Activated effector memory CD4-positive, alpha-beta T cell treated with anti-CD3 and anti-CD28 coated beads, Interleukin-2, amount 50 U/mL, for 16 hours (primary cell): ENCODE measurements around the gene TATDN2.

ENCODE experiments used
- DNase-seq: peaks from one replicate; pipeline ENCODE4 v3.0.0-alpha.2; 2020

TATDN2 gene

GRCh38 chr3:10238345-10239183 lies 9.7 kb upstream of the TATDN2 start:
- peak; percentile 73 for DNase-seq

DNA sequence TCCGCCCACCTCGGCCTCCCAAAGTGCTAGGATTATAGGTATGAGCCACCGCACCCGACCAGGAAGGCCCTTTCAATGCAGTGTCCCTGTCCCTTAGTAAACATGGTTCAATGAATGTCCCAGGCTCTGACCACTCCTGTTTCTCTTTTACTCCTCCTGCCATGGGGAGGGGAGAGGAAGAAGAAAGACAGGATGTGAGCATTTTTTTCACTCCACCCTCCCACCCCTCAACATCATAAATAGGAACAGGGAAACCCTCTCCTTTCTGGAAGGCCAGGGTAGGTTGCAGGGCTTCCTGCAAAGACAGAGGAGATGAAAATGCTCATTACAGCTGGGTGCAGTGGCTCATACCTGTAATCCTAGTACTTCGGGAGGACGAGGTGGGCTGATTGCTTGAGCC lies 7.5 kb upstream of the TATDN2 start:
- DNase-seq = no peak

DNA sequence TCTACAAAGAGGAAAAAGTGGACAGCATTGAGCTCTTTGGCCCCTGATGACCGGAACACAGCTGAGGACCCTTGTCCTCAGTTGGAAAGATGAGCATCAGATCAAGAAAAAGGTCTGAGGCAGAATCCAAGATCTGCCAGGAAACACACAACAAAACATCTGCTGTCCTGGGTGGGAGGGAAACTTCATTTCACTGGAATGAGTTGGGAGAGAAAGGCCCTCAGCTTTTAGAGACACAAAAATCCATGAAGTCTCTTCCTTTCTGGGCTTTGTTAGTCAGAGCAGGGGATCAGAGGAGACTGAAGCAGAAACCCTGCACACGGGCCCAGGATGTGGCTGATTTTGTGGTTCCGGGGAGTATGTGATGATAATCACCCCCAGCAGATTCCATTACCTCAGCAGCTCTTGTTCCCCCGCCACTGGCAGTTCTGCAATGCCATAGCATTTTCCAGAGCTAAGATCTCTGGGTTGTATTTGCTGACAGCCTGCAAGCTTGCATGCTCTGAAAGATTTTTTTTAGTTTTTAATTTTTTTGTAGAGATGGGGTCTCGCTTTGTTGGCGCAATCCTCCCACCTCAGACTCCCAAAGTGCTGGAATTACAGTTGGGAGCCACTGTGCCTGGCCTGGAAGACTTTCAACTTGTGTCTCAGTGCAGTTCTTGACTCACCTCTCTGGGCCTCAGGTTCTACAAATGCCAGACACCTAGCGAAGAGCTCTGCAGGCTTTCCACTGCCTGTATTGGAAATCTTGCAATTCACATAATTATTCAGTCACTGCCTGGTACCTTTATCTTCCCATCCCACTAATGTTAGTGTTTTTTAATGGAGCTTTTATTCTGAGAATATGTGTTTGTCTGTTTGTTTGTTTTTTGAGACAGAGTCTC lies 5.8 kb upstream of the TATDN2 start:
- DNase-seq = peak; percentile 90

DNA sequence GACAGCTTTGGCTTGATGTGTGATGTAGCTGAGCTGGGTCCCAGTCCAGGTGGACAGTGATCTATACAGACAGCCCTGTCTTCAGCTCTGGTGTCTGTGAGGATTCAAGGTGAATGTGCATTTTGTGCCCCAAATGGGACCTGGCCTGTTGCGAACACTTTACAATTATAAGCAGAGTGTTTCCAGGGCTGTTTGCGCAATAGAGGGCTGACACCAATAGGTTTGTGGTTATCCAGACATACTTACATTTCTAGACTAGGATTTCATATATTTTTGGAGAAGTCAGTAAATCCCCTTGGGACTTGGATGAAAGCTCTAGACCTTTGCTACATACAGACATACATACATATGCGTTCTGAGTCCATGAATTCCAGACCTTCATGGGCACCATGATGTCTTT lies 4.2 kb upstream of the TATDN2 start:
- DNase-seq = peak; percentile 54

GRCh38 chr3:10245081-10245712 lies 3.1 kb upstream of the TATDN2 start:
- no peak for DNase-seq

DNA sequence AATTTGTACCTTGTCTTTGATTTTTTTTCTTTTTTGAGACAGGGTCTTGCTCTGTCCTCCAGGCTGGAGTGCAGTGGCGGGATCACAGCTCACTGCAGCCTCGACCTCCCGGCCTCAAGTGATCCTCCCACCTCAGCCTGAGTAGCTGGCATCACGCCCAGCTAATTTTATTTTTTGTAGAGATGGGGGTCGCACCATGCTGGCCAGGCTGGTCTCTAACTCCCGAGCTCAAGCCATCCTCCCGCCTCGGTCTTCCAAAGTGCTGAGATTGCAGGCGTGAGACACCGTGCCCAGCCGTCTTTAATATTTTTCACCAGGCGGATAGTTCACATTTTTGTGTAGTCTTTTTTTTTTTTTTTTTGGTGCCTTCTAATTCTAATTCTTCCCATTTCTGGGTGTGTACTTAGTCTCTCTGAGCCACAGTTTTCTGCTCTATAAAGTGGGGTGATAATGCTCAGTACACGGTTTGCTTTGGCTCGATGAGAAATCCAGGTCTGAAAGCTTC lies 528 bp upstream of the TATDN2 start:
- peak; percentile 60 for DNase-seq

DNA sequence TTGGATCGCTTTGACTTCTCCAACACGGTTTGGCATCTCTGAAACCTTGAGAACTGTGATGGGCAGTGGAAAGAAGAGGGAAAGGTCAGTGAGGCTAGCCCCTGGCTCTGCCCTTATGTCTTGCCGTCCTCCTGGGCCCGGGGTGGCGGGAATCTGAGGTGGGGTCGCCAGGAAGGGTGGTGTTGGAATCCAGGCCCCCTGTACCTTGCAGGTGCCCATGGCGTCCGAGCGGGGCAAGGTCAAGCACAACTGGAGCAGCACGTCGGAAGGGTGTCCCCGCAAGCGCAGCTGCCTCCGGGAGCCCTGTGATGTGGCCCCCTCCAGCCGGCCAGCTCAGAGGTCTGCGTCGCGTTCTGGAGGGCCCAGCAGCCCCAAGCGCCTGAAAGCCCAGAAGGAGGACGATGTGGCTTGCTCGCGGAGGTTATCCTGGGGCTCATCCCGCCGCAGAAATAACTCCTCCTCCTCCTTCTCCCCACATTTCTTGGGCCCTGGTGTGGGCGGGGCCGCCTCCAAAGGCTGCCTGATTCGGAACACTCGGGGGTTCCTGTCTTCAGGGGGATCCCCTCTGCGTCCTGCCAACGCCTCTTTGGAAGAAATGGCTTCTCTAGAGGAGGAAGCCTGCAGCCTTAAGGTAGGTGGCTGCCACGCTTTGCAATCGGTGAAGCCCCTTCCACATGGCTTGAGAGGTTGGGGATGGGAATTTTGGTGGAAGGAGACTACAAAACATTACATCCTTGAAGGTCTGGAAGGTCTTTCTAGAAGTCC lies 907 bp downstream of the TATDN2 start:
- DNase-seq = peak; percentile 85

DNA sequence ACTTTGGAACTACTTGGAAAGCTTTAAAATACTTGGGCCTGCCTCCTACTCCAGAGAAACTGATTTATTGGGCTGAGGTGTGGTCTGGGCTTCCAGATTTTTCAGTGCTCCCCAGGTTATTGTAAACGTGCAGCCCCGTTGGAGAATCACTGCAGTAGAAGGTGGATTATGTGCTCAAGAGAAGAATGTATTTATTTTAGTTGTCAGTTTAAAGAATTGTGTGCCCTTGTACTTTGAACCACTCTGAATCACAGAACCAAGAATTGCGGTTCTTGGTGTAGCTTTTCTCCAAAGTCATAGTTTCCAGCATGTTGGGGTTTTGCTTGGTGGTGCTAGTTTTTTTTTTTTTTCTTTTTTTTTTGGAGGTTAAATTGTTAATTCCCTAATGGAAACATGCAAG lies 1.6 kb downstream of the TATDN2 start:
- DNase-seq = no peak

- peak; percentile 51 for DNase-seq
Measured at GRCh38 chr3:10251006-10251405, 2.7 kb downstream of the TATDN2 start.

DNA sequence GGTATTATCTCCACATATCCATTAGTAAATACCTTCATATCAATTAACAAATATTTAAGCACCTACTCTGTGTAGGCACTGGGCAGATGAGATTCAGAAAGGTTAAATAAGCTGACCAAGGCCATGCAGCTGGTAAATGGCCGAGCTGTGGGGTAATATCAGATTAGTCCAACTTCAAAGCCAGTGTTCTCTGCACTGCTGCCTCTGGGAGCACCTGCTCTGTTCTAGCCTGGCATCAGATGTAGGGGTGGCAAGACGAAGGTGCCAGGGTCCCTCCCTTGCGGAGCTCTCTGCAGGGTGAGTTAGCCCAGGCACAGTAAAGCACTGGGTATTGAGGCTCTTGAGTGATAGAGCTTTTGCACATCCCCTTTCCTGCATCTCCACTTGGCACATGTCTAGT lies 5.5 kb downstream of the TATDN2 start:
- DNase-seq = peak; percentile 31

- DNase-seq = peak; percentile 34
Measured at GRCh38 chr3:10255835-10256234, 7.6 kb downstream of the TATDN2 start.

DNA sequence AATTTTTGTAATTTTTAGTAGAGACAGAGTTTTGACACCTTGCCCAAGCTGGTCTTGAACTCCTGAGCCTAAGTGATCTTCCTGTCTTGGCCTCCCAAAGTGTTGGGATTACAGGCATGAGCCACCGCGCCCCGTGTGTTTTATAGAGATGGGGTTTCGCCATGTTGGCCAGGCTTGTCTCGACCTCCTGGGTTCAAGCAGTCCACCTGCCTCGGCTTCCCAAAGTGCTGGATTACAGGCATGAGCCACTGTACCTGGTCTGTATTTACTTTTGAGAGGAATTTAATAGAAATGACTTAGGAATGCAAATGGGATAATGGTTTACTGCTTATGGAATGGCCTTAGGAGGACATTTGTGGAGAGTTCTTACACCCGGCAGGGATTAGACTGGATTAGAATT lies 10.8 kb downstream of the TATDN2 start:
- peak; percentile 54 for DNase-seq

- DNase-seq = peak; percentile 25
Measured at GRCh38 chr3:10259798-10260197, 11.5 kb downstream of the TATDN2 start.

DNA sequence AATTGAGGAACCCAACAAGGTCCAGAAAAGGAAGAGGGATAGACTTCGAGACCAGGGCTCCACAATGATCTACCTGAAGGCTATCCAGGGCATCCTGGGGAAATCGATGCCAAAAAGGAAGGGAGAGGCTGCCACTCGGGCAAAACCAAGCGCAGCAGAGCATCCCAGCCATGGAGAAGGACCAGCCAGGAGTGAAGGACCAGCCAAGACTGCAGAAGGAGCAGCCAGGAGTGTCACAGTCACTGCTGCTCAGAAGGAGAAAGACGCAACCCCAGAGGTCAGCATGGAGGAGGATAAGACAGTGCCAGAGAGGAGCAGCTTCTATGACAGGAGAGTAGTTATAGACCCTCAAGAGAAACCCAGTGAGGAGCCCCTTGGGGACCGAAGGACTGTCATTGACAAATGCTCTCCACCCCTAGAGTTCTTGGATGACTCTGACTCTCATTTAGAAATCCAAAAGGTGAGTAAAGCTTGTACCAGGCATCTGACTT lies 12.0 kb downstream of the TATDN2 start:
- DNase-seq = peak; percentile 49

- peak; percentile 36 for DNase-seq
Measured at GRCh38 chr3:10262027-10262426, 13.8 kb downstream of the TATDN2 start.

GRCh38 chr3:10263646-10264363 lies 15.5 kb downstream of the TATDN2 start:
- peak; percentile 88 for DNase-seq

DNA sequence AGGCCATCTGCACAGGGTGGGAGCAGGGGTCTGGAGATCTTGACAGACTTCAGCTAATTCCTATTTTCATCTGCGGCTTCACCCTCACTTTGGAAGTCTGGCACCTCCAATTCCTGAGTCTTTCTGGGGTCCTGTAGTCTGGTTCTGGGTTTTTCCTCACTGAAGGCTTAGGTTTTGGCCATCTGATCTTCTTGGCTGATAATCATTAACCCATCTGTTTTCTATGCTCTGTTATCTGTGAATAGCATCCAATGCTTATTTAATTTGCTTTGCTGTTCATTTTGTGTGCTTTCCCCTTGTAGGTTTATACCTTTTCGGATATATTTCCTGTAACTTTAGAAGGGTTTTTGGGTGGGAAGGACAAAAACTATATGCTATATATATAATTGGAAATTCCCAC lies 17.6 kb downstream of the TATDN2 start:
- no peak for DNase-seq

DNA sequence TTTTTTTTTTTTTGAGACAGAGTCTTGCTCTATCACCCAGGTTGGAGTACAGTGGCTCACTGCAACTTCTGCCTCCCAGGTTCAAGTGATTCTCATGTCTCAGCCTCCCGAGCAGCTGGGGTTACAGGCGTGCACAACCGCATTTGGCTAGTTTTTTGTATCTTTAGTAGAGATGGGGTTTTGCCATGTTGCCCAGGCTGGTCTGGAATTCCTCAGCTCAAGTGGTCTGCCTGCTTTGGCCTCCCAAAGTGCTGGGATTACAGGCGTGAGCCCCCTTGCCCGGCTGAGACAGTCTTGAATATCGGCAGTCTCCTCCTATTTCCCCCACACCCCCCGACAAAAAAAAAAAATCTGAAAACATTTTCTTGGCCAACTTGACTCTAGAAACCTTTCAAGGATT lies 18.7 kb downstream of the TATDN2 start:
- DNase-seq = peak; percentile 53

DNA sequence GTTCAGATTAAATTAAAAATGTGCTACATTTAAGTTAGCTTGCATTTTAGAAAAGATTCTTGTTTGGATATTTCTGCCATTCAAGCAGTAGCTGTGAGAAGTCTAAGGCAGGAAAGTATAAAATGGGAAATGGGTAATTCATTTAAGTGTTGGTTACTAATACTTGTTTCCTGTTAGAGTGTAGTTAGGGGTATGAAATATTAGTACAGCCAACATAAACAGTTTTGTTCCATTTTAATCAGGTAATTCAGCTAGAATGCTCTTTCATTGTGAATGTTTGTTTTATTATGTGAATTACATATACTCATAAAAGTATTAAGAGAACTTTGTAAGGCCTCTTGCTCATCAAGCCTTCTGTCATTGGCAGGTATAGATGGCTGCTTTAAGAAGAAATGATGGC lies 19.9 kb downstream of the TATDN2 start:
- DNase-seq = no peak

DNA sequence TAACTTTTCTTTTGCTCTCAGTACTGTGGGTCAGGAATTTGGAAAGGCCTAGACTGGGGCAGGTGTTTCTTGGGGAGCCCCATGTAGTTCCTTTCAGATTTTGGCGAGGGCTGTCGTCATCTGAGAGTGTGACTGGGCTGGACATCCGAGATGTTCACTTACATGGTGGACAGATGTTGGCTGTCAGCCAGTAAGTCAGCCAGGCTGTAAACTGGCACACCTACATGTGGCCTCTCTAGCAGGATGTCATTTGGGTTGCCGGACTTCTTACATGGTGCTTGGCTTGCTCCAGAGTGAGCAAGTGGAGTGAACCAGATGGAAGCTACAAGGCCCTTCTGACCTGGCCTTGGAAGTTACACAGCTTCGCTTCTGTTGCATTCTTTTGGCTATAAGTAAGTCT lies 20.7 kb downstream of the TATDN2 start:
- peak; percentile 42 for DNase-seq

GRCh38 chr3:10269443-10269842 lies 21.2 kb downstream of the TATDN2 start:
- peak; percentile 21 for DNase-seq

DNA sequence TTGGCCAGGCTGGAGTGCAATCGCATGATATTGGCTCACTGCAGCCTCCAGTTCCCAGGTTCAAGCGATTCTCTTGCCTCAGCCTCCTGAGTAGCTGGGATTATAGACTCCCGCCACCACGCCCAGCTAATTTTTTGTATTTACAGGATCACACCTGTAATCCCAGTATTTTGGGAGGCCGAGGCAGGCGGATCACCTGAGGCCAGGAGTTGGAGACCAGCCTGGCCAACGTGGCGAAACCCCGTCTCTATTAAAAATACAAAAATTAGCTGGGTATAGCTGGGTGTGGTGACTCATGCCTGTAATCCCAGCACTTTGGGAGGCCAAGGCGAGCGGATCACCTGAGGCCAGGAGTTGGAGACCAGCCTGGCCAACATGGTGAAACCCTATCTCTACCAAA lies 24.2 kb downstream of the TATDN2 start:
- DNase-seq = peak; percentile 27
